Measurements from ENCODE around the gene MGAT4A. TPM values are rescaled to one million over a fixed set of nuclear protein-coding genes. Genes with fewer than 3 reads are reported as not detected.

The MGAT4A gene
- total RNA-seq, 1 donor from 2014 or later = 12.2 TPM

DNA sequence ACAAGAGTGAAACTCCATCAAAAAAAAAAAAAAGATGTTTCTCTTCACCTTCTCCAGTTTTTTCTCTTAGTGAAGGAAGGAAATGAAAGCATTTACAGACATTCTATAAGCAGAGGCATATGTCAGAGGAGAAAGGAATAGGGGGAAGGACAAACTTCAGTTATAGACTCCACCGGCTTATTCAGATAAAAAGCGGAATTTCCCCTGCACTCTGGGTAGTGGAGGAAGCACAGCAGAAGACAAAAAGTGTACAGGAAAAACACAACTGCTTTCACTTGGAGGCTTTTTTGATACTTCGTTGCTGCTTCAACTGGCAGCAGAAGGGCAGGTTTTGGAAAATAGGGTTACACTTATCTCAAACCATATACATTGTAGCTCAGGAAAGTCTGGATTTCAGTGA, 3.2 kb upstream of the MGAT4A start:
- TF ChIP-seq, protein P1, sequence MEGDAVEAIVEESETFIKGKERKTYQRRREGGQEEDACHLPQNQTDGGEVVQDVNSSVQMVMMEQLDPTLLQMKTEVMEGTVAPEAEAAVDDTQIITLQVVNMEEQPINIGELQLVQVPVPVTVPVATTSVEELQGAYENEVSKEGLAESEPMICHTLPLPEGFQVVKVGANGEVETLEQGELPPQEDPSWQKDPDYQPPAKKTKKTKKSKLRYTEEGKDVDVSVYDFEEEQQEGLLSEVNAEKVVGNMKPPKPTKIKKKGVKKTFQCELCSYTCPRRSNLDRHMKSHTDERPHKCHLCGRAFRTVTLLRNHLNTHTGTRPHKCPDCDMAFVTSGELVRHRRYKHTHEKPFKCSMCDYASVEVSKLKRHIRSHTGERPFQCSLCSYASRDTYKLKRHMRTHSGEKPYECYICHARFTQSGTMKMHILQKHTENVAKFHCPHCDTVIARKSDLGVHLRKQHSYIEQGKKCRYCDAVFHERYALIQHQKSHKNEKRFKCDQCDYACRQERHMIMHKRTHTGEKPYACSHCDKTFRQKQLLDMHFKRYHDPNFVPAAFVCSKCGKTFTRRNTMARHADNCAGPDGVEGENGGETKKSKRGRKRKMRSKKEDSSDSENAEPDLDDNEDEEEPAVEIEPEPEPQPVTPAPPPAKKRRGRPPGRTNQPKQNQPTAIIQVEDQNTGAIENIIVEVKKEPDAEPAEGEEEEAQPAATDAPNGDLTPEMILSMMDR (conservative IDR thresholded peaks at IDR 0.05) = no peak
- Mint-ChIP-seq H3K36me3 (ENCODE audit: low read depth) (no peaks in the 10 kb centered on the region), H3K27ac (ENCODE audit: unreplicated experiment) (no peak overlapping the region), H3K27me3 (ENCODE audit: low read depth) (peaks cover 27% of the 10 kb centered on the region), H3K4me3 (peak overlapping the region; percentile 60), H3K9me3 (no peaks in the 10 kb centered on the region), H3K4me1 (peaks cover 20% of the 10 kb centered on the region)
- DNase-seq (ENCODE audit: low read depth, low spot score) = no peak

DNA sequence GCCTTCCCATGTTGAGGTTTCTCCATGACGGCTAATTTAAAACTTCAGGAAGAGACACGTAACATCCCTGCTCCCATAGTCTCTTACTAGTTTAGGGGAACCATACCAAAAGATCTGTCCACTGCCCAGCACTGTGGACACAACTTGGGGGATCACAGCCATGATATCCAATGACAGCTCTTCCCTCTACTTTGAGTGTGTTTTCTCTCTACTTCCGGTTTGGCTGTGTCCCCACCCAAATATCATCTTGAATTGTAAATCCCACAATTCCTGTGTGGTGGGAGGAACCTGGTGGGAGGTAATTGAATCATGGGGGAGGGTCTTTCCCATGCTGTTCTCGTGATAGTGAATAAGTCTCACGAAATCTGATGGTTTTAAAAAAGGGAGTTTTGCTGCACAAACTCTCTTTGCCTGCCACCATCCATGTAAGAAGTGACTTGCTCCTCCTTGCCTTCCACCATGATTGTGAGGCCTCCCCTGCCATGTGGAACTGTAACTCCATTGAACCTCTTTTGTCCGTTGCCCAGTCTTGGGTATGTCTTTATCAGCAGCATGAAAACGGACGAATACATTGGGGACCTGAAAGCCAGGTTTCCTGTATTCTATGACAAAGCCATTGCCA, 1.6 kb upstream of the MGAT4A start:
- Mint-ChIP-seq H3K36me3 (ENCODE audit: low read depth) (no peaks in the 10 kb centered on the region), H3K4me3 (peak overlapping the region; percentile 93), H3K4me1 (peaks cover 20% of the 10 kb centered on the region), H3K27me3 (ENCODE audit: low read depth) (peaks cover 41% of the 10 kb centered on the region), H3K9me3 (no peaks in the 10 kb centered on the region), H3K27ac (ENCODE audit: unreplicated experiment) (no peak overlapping the region)
- DNase-seq (ENCODE audit: low read depth, low spot score) = no peak
- TF ChIP-seq, protein P1 (conservative IDR thresholded peaks at IDR 0.05) = no peak

DNA sequence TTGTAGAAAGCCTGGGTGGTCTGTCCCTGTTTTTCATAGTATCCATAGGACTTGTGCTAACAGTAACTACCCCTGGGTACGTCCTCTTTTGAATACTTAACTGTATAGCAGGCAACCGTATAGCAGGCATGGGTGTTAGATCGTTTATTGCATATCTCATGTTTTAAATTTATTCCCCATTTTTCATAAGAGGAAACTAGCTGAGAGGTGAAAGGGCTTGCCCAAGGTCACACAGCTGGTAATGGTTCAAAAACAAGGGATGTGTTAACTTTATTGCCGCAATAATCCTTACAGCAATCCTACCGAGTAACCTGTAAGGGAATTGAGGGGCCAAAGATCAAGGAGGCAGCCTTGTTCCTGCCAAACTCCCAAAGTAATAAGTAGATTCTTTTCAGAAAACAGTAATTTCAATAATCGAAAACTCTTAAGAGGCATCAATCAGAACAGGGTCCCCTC, 990 bp upstream of the MGAT4A start:
- H3K4me3 Mint-ChIP-seq = peak overlapping the region; percentile 93
- no peaks in the 10 kb centered on the region for H3K9me3 Mint-ChIP-seq
- TF ChIP-seq, protein P1 (conservative IDR thresholded peaks at IDR 0.05) = no peak
- H3K27ac Mint-ChIP-seq (ENCODE audit: unreplicated experiment) = peak overlapping the region; percentile 78
- H3K27me3 Mint-ChIP-seq (ENCODE audit: low read depth) = peaks cover 47% of the 10 kb centered on the region
- no peak for DNase-seq (ENCODE audit: low read depth, low spot score)
- no peaks in the 10 kb centered on the region for H3K36me3 Mint-ChIP-seq (ENCODE audit: low read depth)
- peaks cover 20% of the 10 kb centered on the region for H3K4me1 Mint-ChIP-seq

DNA sequence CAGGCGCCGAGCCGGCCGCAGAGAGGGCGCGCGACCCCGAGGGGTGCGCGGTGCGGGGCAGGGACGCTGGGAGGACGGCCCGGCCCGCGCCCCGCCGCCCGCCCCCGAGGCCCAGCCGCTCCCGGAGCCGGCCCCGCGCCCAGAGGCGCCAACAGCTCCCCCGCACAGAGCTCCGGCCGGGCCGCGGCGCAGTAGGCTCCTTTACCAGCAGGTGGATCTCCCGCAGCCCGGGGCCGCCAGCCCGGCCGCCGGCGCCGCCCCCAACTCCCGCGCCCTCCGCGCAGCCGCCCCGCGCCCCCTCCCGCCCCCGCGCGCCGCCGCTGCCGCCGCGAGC, 258 bp downstream of the MGAT4A start:
- Mint-ChIP-seq H3K4me3 (no peak overlapping the region), H3K27me3 (ENCODE audit: low read depth) (peaks cover 47% of the 10 kb centered on the region), H3K9me3 (no peaks in the 10 kb centered on the region), H3K36me3 (ENCODE audit: low read depth) (no peaks in the 10 kb centered on the region), H3K27ac (ENCODE audit: unreplicated experiment) (no peak overlapping the region), H3K4me1 (peaks cover 20% of the 10 kb centered on the region)
- TF ChIP-seq, protein P1 (conservative IDR thresholded peaks at IDR 0.05) = peak; percentile 25
- peak; percentile 41 for DNase-seq (ENCODE audit: low read depth, low spot score)

DNA sequence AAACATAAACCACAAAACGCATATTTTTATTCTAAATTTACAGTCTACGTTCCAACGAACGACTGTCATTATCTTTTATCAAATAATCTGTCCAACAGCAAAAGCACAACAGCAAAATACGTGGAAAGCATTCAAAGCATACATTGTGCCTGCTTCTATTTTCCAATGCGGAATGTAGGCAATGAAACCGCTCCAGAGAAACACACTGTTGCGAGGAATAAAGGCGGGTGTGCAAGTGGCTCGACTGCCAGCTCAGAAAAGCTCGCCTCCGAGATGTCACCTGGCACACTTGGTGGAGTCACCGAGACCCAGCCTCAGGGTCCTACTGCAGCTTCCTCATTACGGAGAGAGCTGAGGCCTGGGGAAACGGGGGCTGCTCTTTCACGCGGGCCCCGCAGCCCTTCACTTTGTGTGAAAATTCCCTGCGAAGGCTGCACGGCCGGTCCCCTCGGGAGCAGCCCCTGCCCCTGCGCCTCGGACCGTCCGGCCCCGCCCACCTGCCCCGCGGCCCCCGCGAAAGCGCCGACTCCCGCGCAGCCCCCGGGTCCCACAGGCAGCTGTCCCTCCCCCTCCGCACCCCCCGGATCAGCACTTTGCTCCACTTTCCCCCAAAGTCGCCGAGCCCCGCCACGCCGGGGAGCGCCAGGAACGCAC, 752 bp downstream of the MGAT4A start:
- TF ChIP-seq, protein P1 (conservative IDR thresholded peaks at IDR 0.05) = no peak
- H3K4me3 Mint-ChIP-seq = peak overlapping the region; percentile 86
- peak; percentile 18 for DNase-seq (ENCODE audit: low read depth, low spot score)
- H3K4me1 Mint-ChIP-seq = peaks cover 20% of the 10 kb centered on the region
- H3K9me3 Mint-ChIP-seq = no peaks in the 10 kb centered on the region
- H3K36me3 Mint-ChIP-seq (ENCODE audit: low read depth) = no peaks in the 10 kb centered on the region
- H3K27ac Mint-ChIP-seq (ENCODE audit: unreplicated experiment) = no peak overlapping the region
- peaks cover 47% of the 10 kb centered on the region for H3K27me3 Mint-ChIP-seq (ENCODE audit: low read depth)
